ENCODE measurements around the gene DROSHA. TPM values are rescaled to one million over a fixed set of nuclear protein-coding genes. Genes with fewer than 3 reads are reported as not detected.

Gene DROSHA
- total and polyA plus RNA-seq, 2 of the 8 experiments (the other 6 are each of a cell fraction or from before 2014, with no cell fraction given): 65.9 to 122 TPM

GRCh38 chr5:31383734-31384133 is 148.2 kb downstream of the DROSHA start (continued):
- TF ChIP-seq CHD7 (IDR thresholded peaks at IDR 0.05; ENCODE audit: insufficient replicate concordance, low read length) (no peak), POLR2AphosphoS5 (IDR thresholded peaks at IDR 0.05; ENCODE audit: low read depth, low read length) (no peak), SAP30 (IDR thresholded peaks at IDR 0.05; ENCODE audit: insufficient read depth, insufficient replicate concordance, low read length) (no peak), TCF12 (IDR thresholded peaks at IDR 0.05; ENCODE audit: low read depth, low read length) (no peak), SRF (IDR thresholded peaks at IDR 0.05; ENCODE audit: low read depth, low read length) (no peak), E2F6 (IDR thresholded peaks at IDR 0.05) (no peak), HDAC2 (IDR thresholded peaks at IDR 0.05; ENCODE audit: borderline replicate concordance in 1 of 2, low read depth in 2 of 2, low read length in 2 of 2) (no peak), EP300 (IDR thresholded peaks at IDR 0.05; ENCODE audit: borderline replicate concordance in 1 of 2, low read depth in 2 of 2, low read length in 2 of 2) (no peak), RFX5 (IDR thresholded peaks at IDR 0.05; ENCODE audit: borderline replicate concordance, low read depth, low read length) (no peak), SIRT6 (IDR thresholded peaks at IDR 0.05; ENCODE audit: low read length) (no peak), FOSL1 (IDR thresholded peaks at IDR 0.05; ENCODE audit: insufficient read depth, low read depth, low read length) (no peak)

Measured in H1 (cell line).